GM10266 (cell line): ENCODE results near the gene SAMM50.

Experiments used
- DNase-seq: peaks from one replicate; pipeline ENCODE4 v3.0.0; 2012; ENCODE audit errors: extremely low spot score
- TF ChIP-seq, protein P1 (sequence below): IDR thresholded peaks from 2 replicates; pipeline ENCODE4 v1.5.1; 2012; ENCODE audit warnings: mild to moderate bottlenecking, low read depth; ENCODE audit not compliant: control insufficient read depth, insufficient read depth; ENCODE audit errors: missing control alignments

SAMM50 gene

GRCh38 chr22:43956805-43957463, 1.7 kb downstream of the SAMM50 start:
- TF ChIP-seq, protein P1, sequence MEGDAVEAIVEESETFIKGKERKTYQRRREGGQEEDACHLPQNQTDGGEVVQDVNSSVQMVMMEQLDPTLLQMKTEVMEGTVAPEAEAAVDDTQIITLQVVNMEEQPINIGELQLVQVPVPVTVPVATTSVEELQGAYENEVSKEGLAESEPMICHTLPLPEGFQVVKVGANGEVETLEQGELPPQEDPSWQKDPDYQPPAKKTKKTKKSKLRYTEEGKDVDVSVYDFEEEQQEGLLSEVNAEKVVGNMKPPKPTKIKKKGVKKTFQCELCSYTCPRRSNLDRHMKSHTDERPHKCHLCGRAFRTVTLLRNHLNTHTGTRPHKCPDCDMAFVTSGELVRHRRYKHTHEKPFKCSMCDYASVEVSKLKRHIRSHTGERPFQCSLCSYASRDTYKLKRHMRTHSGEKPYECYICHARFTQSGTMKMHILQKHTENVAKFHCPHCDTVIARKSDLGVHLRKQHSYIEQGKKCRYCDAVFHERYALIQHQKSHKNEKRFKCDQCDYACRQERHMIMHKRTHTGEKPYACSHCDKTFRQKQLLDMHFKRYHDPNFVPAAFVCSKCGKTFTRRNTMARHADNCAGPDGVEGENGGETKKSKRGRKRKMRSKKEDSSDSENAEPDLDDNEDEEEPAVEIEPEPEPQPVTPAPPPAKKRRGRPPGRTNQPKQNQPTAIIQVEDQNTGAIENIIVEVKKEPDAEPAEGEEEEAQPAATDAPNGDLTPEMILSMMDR, result no peak
- no peak for DNase-seq

DNA sequence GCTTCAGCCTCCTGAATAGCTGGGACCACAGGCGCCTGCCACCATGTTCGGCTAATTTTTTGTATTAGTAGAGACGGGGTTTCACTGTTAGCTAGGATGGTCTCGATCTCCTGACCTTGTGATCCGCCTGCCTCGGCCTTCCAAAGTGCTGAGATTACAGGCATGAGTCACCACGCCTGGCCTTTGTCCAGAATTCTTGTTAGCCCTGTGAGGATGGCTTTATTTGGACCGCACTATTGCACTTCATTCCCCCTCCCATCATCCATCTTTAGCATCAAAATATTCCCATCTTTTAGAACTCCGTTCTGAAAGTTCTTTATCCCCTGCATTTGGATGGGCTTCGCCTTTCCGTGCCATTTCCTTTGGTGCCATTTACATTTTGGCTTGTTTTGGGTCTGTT, 2.6 kb downstream of the SAMM50 start:
- TF ChIP-seq, protein P1, result no peak
- DNase-seq, result no peak

DNA sequence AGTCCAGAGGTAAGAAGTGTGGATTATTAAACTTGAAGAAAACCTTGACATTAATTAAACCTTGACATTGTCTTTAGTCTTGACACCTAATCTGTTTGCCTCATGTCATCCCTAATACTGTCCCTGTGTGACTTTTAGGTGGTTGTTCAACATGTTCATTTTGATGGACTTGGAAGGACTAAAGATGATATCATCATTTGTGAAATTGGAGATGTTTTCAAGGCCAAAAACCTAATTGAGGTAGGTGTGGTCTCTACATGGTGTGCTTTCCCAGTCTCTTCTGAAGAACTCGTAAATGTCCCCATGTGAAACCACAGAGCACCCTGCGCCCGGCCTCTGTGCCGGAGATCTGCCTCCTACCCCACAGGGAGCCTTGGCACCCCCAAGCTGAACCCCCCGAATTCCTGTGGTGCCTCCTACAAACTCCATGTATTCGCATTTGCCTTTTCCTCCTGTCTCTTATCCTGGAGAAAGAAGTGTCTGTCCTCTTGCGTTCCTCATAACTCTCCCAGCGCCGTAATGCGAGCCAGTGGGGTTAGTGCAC, 9.1 kb downstream of the SAMM50 start:
- no peak for DNase-seq
- TF ChIP-seq, protein P1, result no peak

DNA sequence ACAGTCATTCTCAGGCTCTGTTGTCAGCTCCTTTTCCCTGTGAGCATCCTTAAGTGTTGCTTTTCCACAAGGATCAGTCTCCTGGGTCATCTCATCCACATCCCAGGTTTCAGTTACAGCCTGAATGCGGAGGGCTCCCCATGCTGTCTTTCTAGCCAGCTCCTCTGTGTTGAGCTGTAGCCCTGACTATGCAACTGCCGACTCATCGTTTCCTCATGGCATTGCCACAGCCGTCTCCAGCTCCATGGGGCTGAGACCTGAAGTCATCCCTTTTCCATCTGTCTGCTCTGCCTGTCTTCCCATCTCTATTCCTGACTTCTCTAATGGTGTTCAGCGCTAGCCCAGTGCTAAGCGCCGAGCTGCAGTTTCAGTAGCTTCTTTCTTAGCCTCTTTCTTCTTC, 11.8 kb downstream of the SAMM50 start:
- DNase-seq, result no peak
- TF ChIP-seq, protein P1, result no peak

DNA sequence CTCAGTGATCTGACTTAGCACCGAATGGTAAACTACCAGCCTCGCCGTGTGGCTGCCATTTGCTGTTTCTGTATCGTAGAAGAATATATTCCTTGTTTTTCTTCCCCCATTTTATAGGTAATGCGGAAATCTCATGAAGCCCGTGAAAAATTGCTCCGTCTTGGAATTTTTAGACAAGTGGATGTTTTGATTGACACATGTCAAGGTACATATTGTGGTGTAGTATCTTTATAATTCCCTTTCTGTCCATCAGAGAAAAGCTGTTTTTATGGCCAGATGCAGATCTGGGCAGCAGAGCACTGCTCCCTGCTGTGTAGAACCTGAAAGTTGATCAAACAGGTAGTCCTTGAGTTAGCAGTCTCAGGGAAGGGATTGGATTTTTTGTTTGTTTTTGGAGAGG, 13.4 kb downstream of the SAMM50 start:
- TF ChIP-seq, protein P1, result no peak
- no peak for DNase-seq

DNA sequence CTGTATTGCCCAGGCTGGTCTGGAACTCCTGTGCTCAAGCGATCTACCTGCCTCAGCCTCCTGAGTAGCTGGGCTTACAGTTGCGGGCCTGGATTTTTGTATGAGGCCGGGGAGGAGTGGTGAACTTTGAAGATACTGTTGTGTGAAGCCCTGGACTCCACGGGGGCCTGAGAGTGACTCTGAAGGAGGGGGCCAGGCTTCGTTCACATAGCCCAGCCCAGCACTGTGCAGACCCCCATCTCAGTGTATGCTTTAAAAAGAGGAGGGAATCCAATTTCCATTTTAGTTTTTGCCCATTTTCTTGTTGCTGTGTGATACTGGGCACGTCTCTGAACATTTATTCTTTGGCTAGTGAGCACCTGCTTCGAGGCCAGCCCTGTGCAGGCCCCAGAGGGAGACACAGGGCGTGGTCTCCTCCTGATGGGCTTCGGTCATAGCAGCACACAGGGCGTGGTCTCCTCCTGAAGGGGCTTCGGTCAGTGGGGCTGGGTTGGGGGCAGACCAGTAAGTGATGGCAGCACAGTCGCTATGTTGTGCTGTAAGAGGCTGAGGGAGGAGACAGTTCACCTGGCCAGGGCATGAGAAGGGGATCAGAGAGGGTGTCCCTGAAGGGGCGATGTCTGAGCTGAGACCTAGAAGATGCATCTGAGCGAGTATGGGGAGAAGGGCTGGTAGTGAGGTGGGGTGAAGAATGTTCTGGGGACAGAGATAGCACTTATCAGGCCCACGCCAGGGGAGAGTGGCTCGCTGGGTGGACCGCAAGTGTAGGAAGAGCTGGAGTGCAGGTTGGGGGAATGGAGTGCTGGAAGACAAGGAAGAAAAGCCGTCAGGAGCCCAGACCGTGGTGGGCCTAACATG, 14.0 kb downstream of the SAMM50 start:
- TF ChIP-seq, protein P1, result no peak
- DNase-seq, result no peak
